ENCODE results near the gene TSPEAR.
"Not testable (repeated sequence)": the region's sequence is repeated elsewhere in the genome, so short reads cannot be mapped to it uniquely, and the experiment has no call there.

- TF ChIP-seq CTCF, POLR2A (IDR thresholded peaks at IDR 0.05): not testable (repeated sequence)
Observed at GRCh38 chr21:44689740-44690139, 21.6 kb downstream of the TSPEAR start.

All from right lobe of liver (tissue), 4 donors.